GM12878 (cell line): Measurements from ENCODE around the gene RBM18. TPM values are rescaled to one million over a fixed set of nuclear protein-coding genes. Genes with fewer than 3 reads are reported as not detected.

Experiments used
- ATAC-seq: fragments of 200-7000 bp; cut with Tn5 transposase; 3 replicates; pipeline ENCODE4 v1.9.1; 2020; ENCODE audit warnings: mild to moderate bottlenecking, moderate library complexity
- BruUV-seq: library from RNA; stranded (reverse); fragments of 400-500 nt; replicated peaks from 2 replicates; lab custom pipeline; 2021; lab: Mats Ljungman, UMichigan
- CTCF ChIA-PET: fragments of 300-600 bp; sonication (Branson Sonifier 250); formaldehyde crosslinking; extraction: SDS; loops from one replicate; lab custom pipeline; 2021; ENCODE audit warnings: inconsistent platforms; lab: Yijun Ruan, JAX
- POLR2A ChIA-PET: fragments of 350-600 bp; formaldehyde crosslinking; extraction: SDS; loops from one replicate; lab custom pipeline; 2021; ENCODE audit warnings: inconsistent platforms; lab: Charles Lee
- RAD21 ChIA-PET: fragments of 300-600 bp; sonication (Branson Sonifier 250); formaldehyde crosslinking; loops from one replicate; lab custom pipeline; 2023; ENCODE audit warnings: antibody characterized with exemption; ENCODE audit not compliant: unreplicated experiment; lab: Charles Lee
- SMC1A ChIA-PET: fragments of 300-600 bp; sonication (Branson Sonifier 250); formaldehyde crosslinking; loops from one replicate; lab custom pipeline; 2023; ENCODE audit not compliant: unreplicated experiment, uncharacterized antibody; lab: Charles Lee
- DNase-seq: peaks from one replicate; pipeline ENCODE4 v3.0.0-alpha.2; 2011; ENCODE audit warnings: low read depth, low spot score
- FAIRE-seq: peaks from 3 replicates; lab custom pipeline; 2011; peaks lifted over from hg19 to GRCh38; lab: Jason Lieb, UNC
- H2AFZ ChIP-seq: 2 replicates; pipeline ENCODE4 v1.6.0; 2011; ENCODE audit warnings: low read depth, low read length, control low read depth; ENCODE audit not compliant: control insufficient read depth
- H3K27ac ChIP-seq: 2 replicates; pipeline ENCODE4 v1.5.1; 2011; ENCODE audit warnings: control low read depth; ENCODE audit not compliant: control insufficient read depth, insufficient read depth
- H3K27me3 ChIP-seq, 2 experiments: replicated peaks in 1 of 2; 2 replicates each; pipeline versions ENCODE4 v1.6.0 to v1.6.1; 2011; ENCODE audit warnings: low read length in 1 of 2; ENCODE audit not compliant: control insufficient read depth in 2 of 2, insufficient read depth in 2 of 2
- H3K36me3 ChIP-seq, 2 experiments: 2 replicates each; pipeline ENCODE4 v1.5.1; 2011; ENCODE audit warnings: low read length in 1 of 2; ENCODE audit not compliant: control insufficient read depth in 2 of 2, insufficient read depth in 2 of 2
- H3K4me1 ChIP-seq: 2 replicates; pipeline ENCODE4 v1.6.1; 2011; ENCODE audit warnings: mild to moderate bottlenecking, low read length, moderate library complexity, mixed read lengths; ENCODE audit not compliant: control insufficient read depth, insufficient read depth
- H3K4me2 ChIP-seq: 2 replicates; pipeline ENCODE4 v1.6.0; 2011; ENCODE audit warnings: control low read depth; ENCODE audit not compliant: control insufficient read depth, insufficient read depth
- H3K4me3 ChIP-seq: fragments of 200-600 bp; sonication (generic); 2 replicates; pipeline ENCODE4 v1.5.1; 2016
- H3K79me2 ChIP-seq: 2 replicates; pipeline ENCODE4 v1.6.0; 2011; ENCODE audit warnings: low read length; ENCODE audit not compliant: control insufficient read depth, insufficient read depth
- H3K9ac ChIP-seq: 2 replicates; pipeline ENCODE4 v1.8.0; 2011; ENCODE audit warnings: low read length, control low read depth, mixed read lengths; ENCODE audit not compliant: control insufficient read depth, insufficient read depth
- H3K9me3 ChIP-seq: replicated peaks from 3 replicates; pipeline ENCODE4 v1.5.1; 2011; ENCODE audit warnings: mild to moderate bottlenecking, low read length; ENCODE audit not compliant: control insufficient read depth, insufficient read depth
- H4K20me1 ChIP-seq: 2 replicates; pipeline ENCODE4 v1.6.0; 2011; ENCODE audit not compliant: control insufficient read depth, insufficient read depth
- JUNB ChIP-seq: IDR thresholded peaks from 2 replicates; pipeline ENCODE4 v1.6.1; 2016; ENCODE audit warnings: antibody characterized with exemption, mild to moderate bottlenecking
- PML ChIP-seq: IDR thresholded peaks from 2 replicates; pipeline ENCODE4 v1.6.1; 2012; ENCODE audit warnings: low read length, inconsistent platforms
- RELA ChIP-seq: fragments of 450-650 bp; IDR thresholded peaks from 2 replicates; pipeline ENCODE4 v1.8.0; 2014; ENCODE audit warnings: borderline replicate concordance; ENCODE audit not compliant: partially characterized antibody
- WGBS: methylation state at CpG from one replicate; pipeline ENCODE4 v1.1.6; 2016; ENCODE audit warnings: low lambda C conversion rate; ENCODE audit not compliant: insufficient replicate concordance, insufficient coverage; ENCODE audit errors: missing lambda C conversion rate; 5-methylcytosine and 5-hydroxymethylcytosine counted together
- in situ Hi-C: fragments of 300-500 bp; cut with MboI; formaldehyde crosslinking; loops from 9 replicates; pipeline ENCODE4 v1.14.3; 2018; ENCODE audit warnings: mixed read lengths
- intact Hi-C: fragments of 100-400 bp; cut with micrococcal nuclease; formaldehyde crosslinking; loops from one replicate; pipeline ENCODE4 v1.14.2; 2022; ENCODE audit not compliant: unreplicated experiment
- polyA plus RNA-seq, 11 experiments: library from polyadenylated mRNA; depleted of rRNA in 4 of 11; unstranded in 6 of 11; stranded (reverse) in 5 of 11; fragments of >200 nt; fragmentation: Nextera tagmentation in 4 of 11; fragmentation: Illumina TruSeq in 1 of 11; extraction: Ambion mirVana in 4 of 11; extraction: Trizol in 1 of 11; gene quantifications; 1 replicate in 1 of 11; 2 replicates in 10 of 11; pipeline versions ENCODE4 v1.2.1 to v1.2.3, GENCODE V29; 2011 to 2016; ENCODE audit warnings: inconsistent platforms in 2 of 11, missing spikeins in 2 of 11, low read depth in 1 of 11
- total RNA-seq, 4 experiments: library from RNA; depleted of rRNA in 3 of 4; stranded (reverse); fragments of >200 nt in 3 of 4; fragmentation: Illumina TruSeq in 1 of 4; extraction: Trizol in 1 of 4; gene quantifications; 2 replicates each; pipeline versions ENCODE4 v1.2.1 to v1.2.3, GENCODE V29; 2013 to 2021
- TF ChIP-seq, protein P1 (sequence below): fragments of 450-650 bp; IDR thresholded peaks from 2 replicates; pipeline ENCODE4 v1.6.1; 2017; ENCODE audit warnings: mild to moderate bottlenecking, moderate library complexity

RBM18 gene
- total and polyA plus RNA-seq, 10 of the 15 experiments (the other 5 are each of a cell fraction or from before 2014, with no cell fraction given) = 6.4 to 46.8 (median 30.4) TPM

DNA sequence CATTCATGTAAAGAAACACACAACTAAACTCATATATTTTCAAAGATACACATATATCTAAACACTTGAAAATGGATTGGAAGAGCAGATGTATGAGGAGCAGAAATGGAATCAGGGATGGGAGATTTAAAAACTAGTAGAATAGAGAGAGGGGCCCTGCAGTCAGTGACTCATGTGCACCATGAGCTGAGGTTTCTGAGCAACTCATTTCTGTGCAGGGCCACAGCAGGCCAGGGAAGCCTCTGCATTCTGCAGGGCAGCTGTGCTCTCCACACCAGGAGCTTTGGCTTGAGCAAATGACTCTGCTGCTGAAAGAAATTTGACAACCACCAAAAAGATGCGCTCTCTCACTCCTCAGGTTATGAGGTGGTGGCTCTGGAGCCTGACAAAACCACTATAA lies 63.0 kb downstream of the RBM18 start:
- ChIA-PET POLR2A (no interaction called here), CTCF (no interaction called here), SMC1A (no interaction called here), RAD21 (no interaction called here)
- Histone ChIP-seq H3K4me1 (no peaks in the 10 kb centered on the region), H4K20me1 (no peaks in the 10 kb centered on the region), H3K79me2 (no peaks in the 10 kb centered on the region), H3K4me2 (no peak overlapping the region), H3K4me3 (no peak overlapping the region), H3K36me3 (no peaks in the 10 kb centered on the region), H3K9me3 (no peaks in the 10 kb centered on the region), H3K27ac (no peak overlapping the region), H3K9ac (no peak overlapping the region), H3K27me3 (no peaks in the 10 kb centered on the region; a peak in 1 of 4 replicates), H2AFZ (no peak overlapping the region)
- ATAC-seq (no peak), FAIRE-seq (no peak), DNase-seq (no peak)
- intact Hi-C loops = no loop called here
- in situ Hi-C loops = no loop called here
- BruUV-seq = no TSS peak
- TF ChIP-seq RELA (no peak), PML (no peak), JUNB (no peak)
- TF ChIP-seq, protein P1, sequence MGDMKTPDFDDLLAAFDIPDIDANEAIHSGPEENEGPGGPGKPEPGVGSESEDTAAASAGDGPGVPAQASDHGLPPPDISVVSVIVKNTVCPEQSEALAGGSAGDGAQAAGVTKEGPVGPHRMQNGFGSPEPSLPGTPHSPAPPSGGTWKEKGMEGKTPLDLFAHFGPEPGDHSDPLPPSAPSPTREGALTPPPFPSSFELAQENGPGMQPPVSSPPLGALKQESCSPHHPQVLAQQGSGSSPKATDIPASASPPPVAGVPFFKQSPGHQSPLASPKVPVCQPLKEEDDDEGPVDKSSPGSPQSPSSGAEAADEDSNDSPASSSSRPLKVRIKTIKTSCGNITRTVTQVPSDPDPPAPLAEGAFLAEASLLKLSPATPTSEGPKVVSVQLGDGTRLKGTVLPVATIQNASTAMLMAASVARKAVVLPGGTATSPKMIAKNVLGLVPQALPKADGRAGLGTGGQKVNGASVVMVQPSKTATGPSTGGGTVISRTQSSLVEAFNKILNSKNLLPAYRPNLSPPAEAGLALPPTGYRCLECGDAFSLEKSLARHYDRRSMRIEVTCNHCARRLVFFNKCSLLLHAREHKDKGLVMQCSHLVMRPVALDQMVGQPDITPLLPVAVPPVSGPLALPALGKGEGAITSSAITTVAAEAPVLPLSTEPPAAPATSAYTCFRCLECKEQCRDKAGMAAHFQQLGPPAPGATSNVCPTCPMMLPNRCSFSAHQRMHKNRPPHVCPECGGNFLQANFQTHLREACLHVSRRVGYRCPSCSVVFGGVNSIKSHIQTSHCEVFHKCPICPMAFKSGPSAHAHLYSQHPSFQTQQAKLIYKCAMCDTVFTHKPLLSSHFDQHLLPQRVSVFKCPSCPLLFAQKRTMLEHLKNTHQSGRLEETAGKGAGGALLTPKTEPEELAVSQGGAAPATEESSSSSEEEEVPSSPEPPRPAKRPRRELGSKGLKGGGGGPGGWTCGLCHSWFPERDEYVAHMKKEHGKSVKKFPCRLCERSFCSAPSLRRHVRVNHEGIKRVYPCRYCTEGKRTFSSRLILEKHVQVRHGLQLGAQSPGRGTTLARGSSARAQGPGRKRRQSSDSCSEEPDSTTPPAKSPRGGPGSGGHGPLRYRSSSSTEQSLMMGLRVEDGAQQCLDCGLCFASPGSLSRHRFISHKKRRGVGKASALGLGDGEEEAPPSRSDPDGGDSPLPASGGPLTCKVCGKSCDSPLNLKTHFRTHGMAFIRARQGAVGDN = no peak
- 0% methylated on average over 1 of the region's 1 CpG for WGBS
